SH-SY5Y (cell line): ENCODE results near the gene ITPKC.

Experiments used
- GATA2 ChIP-seq: IDR thresholded peaks from 2 replicates; pipeline ENCODE4 v1.6.1; 2011; ENCODE audit warnings: mild to moderate bottlenecking, low read depth, low read length
- GATA3 ChIP-seq: IDR thresholded peaks from 2 replicates; pipeline ENCODE4 v1.6.1; 2011; ENCODE audit warnings: low read depth, mild to moderate bottlenecking, low read length, moderate library complexity

DNA sequence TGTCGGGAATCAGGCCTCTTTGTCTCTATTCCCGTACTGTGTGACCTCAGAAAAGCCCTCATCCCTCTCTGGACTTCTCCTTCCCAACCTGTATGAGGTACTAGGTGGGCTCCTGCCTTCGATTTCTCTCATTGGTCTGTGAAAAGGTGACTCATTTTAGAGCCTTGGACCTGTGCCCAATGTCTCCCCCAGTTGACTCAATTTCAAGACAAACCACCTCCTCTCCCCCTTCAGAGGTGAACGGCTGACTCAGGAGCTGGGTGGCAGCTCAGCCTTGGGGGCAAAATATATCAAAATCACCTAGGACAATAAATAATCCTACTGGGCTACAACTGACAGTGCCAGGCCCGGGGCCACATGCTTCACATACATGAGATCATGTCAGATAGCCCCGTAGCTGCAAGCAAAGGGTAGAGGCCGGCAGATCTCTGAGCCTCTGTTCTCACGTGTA is 856 bp upstream of the ITPKC start:
- no peak for TF ChIP-seq GATA3
- no peak for TF ChIP-seq GATA2
